ENCODE data around the gene RNASE12.
A peak's percentile ranks its signal among the peaks of the same experiment; 100 is the strongest.
"Not testable (repeated sequence)": the region's sequence is repeated elsewhere in the genome, so short reads cannot be mapped to it uniquely, and the experiment has no call there.

Gene RNASE12

GRCh38 chr14:20613094-20614037, 22.2 kb upstream of the RNASE12 start:
- peak; percentile 91 for DNase-seq (ENCODE audit: low spot score)

- DNase-seq (ENCODE audit: low spot score) = no peak
Observed at GRCh38 chr14:20612403-20612802, 21.2 kb upstream of the RNASE12 start.

GRCh38 chr14:20611277-20611676, 20.1 kb upstream of the RNASE12 start:
- DNase-seq (ENCODE audit: low spot score) = no peak

- peak; percentile 72 for DNase-seq (ENCODE audit: low spot score)
Observed at GRCh38 chr14:20610002-20610765, 19.0 kb upstream of the RNASE12 start.

GRCh38 chr14:20609215-20610001, 18.2 kb upstream of the RNASE12 start:
- DNase-seq (ENCODE audit: low spot score) = peak; percentile 87

- DNase-seq (ENCODE audit: low spot score) = no peak
Observed at GRCh38 chr14:20608383-20609110, 17.4 kb upstream of the RNASE12 start.

GRCh38 chr14:20607617-20608016, 16.4 kb upstream of the RNASE12 start:
- DNase-seq (ENCODE audit: low spot score) = no peak

GRCh38 chr14:20606902-20607242, 15.7 kb upstream of the RNASE12 start:
- no peak for DNase-seq (ENCODE audit: low spot score)

- DNase-seq (ENCODE audit: low spot score) = no peak
Observed at GRCh38 chr14:20606190-20606901, 15.2 kb upstream of the RNASE12 start.

- DNase-seq (ENCODE audit: low spot score) = no peak
Observed at GRCh38 chr14:20603813-20604690, 12.9 kb upstream of the RNASE12 start.

GRCh38 chr14:20602583-20602982, 11.4 kb upstream of the RNASE12 start:
- no peak for DNase-seq (ENCODE audit: low spot score)

GRCh38 chr14:20601522-20601921, 10.3 kb upstream of the RNASE12 start:
- no peak for DNase-seq (ENCODE audit: low spot score)

- DNase-seq (ENCODE audit: low spot score) = no peak
Observed at GRCh38 chr14:20597108-20597507, 5.9 kb upstream of the RNASE12 start.

- not testable (repeated sequence) for DNase-seq (ENCODE audit: low spot score)
Observed at GRCh38 chr14:20595726-20596125, 4.5 kb upstream of the RNASE12 start.

- no peak for DNase-seq (ENCODE audit: low spot score)
Observed at GRCh38 chr14:20592574-20592973, 1.4 kb upstream of the RNASE12 start.

- DNase-seq (ENCODE audit: low spot score) = no peak
Observed at GRCh38 chr14:20587489-20588154, 3.6 kb downstream of the RNASE12 start, which contains the start of gene RNASE11. Gene RNASE11, minus strand, starts transcription at chr14:20588001.

- DNase-seq (ENCODE audit: low spot score) = no peak
Observed at GRCh38 chr14:20583908-20584307, 7.3 kb downstream of the RNASE12 start.

- DNase-seq (ENCODE audit: low spot score) = no peak
Observed at GRCh38 chr14:20583142-20583541, 8.0 kb downstream of the RNASE12 start.

GRCh38 chr14:20580242-20580641, 10.9 kb downstream of the RNASE12 start:
- DNase-seq (ENCODE audit: low spot score) = no peak

All from putamen (tissue), 1 donor.